GM19099 (cell line): ENCODE measurements around the gene DIS3L2.

ENCODE experiments used
- POLR2A ChIP-seq: IDR thresholded peaks from 3 replicates; pipeline ENCODE4 v1.6.1; 2011; ENCODE audit warnings: low read depth; ENCODE audit not compliant: insufficient read length; ENCODE audit errors: extremely low read depth

DIS3L2 gene

GRCh38 chr2:232139171-232139594 lies 177.7 kb downstream of the DIS3L2 start:
- TF ChIP-seq POLR2A, result no peak

DNA sequence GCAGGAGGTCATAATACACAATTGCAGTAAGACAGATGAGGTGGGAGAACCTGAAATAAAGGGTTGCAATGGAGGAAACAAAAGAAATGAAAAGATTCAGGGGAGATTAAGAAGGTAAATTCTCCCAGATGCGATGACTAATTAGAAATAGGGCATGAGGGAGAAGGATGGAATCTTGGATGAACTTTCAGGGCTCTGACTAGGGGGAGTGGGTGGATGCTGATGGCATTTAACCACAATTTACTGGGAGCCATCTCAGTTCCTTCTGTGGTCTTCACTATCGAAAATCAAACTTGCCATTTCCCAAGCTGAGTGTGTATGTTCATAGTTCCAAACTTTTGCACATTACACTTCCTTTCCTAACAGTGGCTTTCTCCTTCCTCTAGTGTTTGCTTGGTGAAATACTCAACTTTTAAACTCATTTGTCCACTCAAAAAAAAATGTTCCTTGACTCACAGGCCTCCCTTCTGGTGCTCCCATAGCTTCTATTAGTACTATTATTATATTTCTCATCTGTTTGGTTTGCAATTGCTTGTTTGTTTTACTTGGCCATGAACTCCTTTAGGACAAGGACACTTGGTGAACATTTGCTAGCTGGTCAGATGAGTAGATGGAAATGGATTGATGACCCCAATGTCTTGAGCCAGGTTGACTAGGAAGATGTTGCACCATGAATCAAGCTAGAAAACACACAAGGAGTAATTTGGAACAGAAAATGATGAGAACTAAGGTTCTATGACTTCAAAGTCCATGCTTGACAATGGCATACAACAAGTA lies 178.5 kb downstream of the DIS3L2 start:
- no peak for TF ChIP-seq POLR2A

GRCh38 chr2:232141591-232141990 lies 180.1 kb downstream of the DIS3L2 start:
- TF ChIP-seq POLR2A, result no peak

DNA sequence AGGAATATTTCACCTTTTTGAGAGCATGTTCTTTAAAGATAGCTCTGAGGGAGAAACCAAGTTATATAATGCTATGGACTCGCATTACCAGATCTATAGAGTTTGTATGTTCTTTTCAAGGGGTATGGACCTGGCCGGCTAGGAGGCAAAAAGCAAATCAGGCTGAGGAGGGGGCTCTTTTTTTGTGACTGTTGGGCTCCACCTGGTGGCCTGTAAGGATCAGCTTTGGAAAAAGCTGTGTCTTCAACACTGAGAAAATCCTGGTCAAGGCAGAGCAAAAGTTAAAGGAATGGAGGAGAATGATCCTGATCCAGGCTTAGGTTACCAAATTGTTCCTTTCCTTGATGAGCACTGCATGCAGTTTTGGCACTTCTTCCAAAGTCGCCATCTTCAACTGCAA lies 180.5 kb downstream of the DIS3L2 start:
- TF ChIP-seq POLR2A, result no peak

DNA sequence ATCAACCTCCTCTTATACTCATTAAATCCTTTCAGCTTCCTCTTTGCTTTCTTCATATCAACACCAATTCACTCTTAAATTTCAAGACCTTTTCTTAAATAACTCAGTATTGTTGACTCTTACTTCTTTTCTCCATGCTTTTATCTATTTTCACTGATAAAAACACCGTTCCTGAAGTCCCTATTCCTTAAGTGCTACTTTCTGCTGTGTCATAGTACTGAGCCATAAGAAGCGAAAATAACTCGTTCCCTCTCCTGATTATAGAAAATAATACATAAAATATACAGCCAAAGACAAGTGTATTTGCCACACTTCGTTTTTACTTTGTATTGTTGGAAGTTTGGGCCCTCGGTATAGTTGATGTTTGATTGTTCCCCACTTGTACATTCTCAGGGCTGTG lies 181.0 kb downstream of the DIS3L2 start:
- TF ChIP-seq POLR2A, result no peak

DNA sequence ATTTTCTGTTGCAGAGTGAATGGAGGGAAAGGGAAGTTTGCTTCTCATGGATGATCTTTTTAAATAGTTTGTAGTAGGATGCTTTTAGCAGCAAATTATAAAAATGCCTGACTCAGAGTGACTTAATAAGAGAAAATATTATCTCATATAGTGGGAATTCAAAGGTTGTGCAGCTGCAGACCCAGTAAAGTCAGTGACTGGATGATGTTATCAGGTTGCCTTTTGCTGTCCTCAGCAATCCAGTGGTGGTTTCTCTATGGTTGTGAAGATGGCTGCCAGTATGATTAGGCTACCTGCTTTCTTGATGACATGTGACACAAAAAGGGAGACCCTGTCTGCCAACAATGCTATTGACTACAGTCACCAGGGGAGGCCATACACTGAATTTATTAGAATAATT lies 184.8 kb downstream of the DIS3L2 start:
- TF ChIP-seq POLR2A, result no peak

DNA sequence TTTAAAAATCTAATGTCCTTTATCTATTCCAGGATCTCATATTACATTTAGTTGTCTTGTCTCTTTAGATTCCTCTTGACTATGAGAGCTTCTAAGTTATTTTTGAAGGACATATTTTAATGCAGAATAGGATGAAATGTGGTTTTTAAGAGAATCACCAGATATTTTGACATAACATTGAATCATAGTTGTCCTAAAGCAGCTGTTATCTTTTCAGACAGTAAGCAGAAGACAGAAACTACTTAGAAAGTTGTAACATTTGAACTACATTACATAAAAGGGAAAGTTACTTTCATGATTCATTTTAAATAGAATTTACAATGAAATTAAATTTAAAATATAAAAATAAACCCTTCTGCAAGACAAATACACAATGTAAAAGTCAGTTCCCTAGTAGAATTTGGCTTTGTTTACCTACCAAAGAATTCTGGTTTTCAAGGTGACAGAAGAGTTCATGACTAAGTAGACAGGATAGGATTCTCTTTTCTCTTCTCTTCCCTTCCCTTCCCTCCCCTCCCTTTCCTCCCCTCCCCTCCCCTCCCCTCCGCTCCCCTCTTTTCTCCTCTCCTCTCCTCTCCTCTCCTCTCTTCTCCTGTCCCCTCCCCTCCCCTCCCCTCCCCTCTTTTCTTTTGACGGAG lies 186.0 kb downstream of the DIS3L2 start:
- TF ChIP-seq POLR2A, result no peak

GRCh38 chr2:232162187-232162586 lies 200.7 kb downstream of the DIS3L2 start:
- no peak for TF ChIP-seq POLR2A

DNA sequence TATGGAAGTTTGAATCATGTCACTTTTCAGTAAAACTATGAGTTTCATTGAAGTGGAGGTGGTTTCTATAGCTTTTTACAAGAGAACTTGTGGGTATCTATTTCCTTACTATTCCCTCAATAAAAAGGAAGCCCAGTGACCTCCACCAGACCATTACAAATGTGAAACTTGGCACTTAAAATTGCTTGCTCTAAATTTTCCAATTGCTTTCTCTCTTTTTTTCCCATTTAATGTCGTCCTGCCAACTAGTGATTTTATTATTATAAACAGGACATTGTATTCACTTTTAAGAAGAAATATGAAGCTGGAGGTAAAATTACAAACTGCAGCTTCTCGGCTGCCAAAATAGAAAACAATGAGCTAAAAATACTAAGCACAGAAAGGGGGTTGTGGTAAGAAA lies 208.9 kb downstream of the DIS3L2 start:
- no peak for TF ChIP-seq POLR2A

GRCh38 chr2:232174662-232175061 lies 213.1 kb downstream of the DIS3L2 start:
- TF ChIP-seq POLR2A, result no peak

GRCh38 chr2:232183279-232183678 lies 221.8 kb downstream of the DIS3L2 start:
- no peak for TF ChIP-seq POLR2A

- TF ChIP-seq POLR2A, result no peak
Observed at GRCh38 chr2:232184346-232184745, 222.8 kb downstream of the DIS3L2 start.

GRCh38 chr2:232190796-232191195 lies 229.3 kb downstream of the DIS3L2 start:
- TF ChIP-seq POLR2A, result no peak

- TF ChIP-seq POLR2A, result no peak
Observed at GRCh38 chr2:232195487-232195886, 234.0 kb downstream of the DIS3L2 start.

DNA sequence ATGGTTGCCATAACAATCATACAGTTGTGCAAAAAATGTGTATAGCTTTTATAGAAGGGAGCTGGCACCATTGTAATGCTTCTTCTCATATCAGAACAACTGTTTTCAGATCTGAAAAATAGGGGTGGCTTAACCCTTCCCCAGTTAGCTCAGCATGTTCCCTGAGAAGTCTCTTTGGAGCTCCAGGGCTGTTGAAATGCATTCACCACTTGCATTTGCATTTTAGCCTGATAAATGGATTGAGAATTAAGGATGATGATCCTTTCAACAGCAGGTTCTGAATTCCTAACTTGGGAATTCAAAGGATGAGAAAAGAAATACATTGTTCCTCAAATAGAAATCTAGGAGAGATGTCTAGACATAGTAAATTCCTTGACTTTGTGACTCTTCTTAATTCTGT lies 235.3 kb downstream of the DIS3L2 start:
- TF ChIP-seq POLR2A, result no peak

DNA sequence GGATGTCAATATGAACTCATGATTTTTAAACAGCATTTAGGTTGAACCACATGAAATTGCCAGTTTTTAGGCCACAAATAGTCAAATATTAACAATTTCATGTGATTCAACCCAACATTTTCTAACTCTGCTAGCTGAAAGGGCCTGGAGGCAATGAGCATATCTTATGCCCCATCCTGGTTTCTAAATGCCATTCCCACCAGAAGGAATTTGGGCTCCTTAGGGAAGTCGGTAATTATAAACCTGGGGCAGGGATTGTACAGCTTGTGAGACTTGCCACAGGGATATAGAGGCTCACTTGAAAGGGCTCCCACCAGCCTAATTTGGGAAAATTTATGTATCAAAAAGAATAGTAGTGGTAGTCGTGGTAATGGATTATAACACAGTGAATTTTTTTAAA lies 238.7 kb downstream of the DIS3L2 start:
- TF ChIP-seq POLR2A, result no peak
